HCT116 (cell line): Measurements from ENCODE around the gene CDH11. TPM values are rescaled to one million over a fixed set of nuclear protein-coding genes. Genes with fewer than 3 reads are reported as not detected.

ENCODE experiments used
- ATAC-seq: fragments of 200-7000 bp; cut with Tn5 transposase; 2 replicates; pipeline ENCODE4 v1.9.1; 2020; ENCODE audit warnings: mild to moderate bottlenecking, moderate library complexity
- BruUV-seq: library from RNA; stranded (reverse); fragments of 400-500 nt; replicated peaks from 2 replicates; lab custom pipeline; 2021; lab: Mats Ljungman, UMichigan
- CTCF ChIA-PET: fragments of 300-600 bp; sonication (Branson Sonifier 250); formaldehyde crosslinking; loops from one replicate; lab custom pipeline; 2021; ENCODE audit warnings: antibody characterized with exemption; lab: Charles Lee
- POLR2A ChIA-PET: fragments of 300-600, 350-600 bp; sonication (Branson Sonifier 250); formaldehyde crosslinking; loops from one replicate; lab custom pipeline; 2021; ENCODE audit warnings: antibody characterized with exemption; lab: Charles Lee
- RAD21 ChIA-PET, 2 experiments: fragments of 300-600 bp; sonication (Branson Sonifier 250); formaldehyde crosslinking; loops; one replicate each; lab custom pipeline; 2023; ENCODE audit warnings: low total read pairs in 2 of 2; ENCODE audit not compliant: uncharacterized antibody in 2 of 2, unreplicated experiment in 2 of 2, low non-redundant PET in 1 of 2; lab: Charles Lee
- DNase-seq: peaks from one replicate; pipeline ENCODE4 v3.0.0-alpha.2; 2010; ENCODE audit warnings: low read depth, low spot score
- H2AFZ ChIP-seq: fragments of 200-600 bp; shearing (Covaris generic), sonication (generic); 2 replicates; pipeline ENCODE4 v1.6.1; 2017; ENCODE audit warnings: low read depth, mixed run types, mixed read lengths, antibody characterized with exemption, low read length; ENCODE audit not compliant: poor library complexity, severe bottlenecking
- H3K27ac ChIP-seq: 2 replicates; pipeline ENCODE4 v1.5.1; 2012; ENCODE audit warnings: low read depth, low read length
- H3K27me3 ChIP-seq: fragments of 200-600 bp; sonication (generic); 2 replicates; pipeline ENCODE4 v1.6.1; 2016; ENCODE audit warnings: mixed run types, low read length, mixed read lengths; ENCODE audit not compliant: insufficient read depth
- H3K36me3 ChIP-seq, 2 experiments: fragments of 200-500 bp in 1 of 2; fragments of 200-600 bp in 1 of 2; sonication (Bioruptor generic) in 1 of 2; sonication (generic) in 1 of 2; 2 replicates each; pipeline versions ENCODE4 v1.5.1 to v1.6.1; 2014 to 2016; ENCODE audit warnings: low read length in 2 of 2, inconsistent platforms in 1 of 2, mixed read lengths in 1 of 2, mixed run types in 1 of 2; ENCODE audit not compliant: insufficient read depth in 2 of 2, control insufficient read depth in 1 of 2
- H3K4me1 ChIP-seq, 2 experiments: fragments of 200-600 bp in 1 of 2; sonication (generic) in 1 of 2; 2 replicates each; pipeline versions ENCODE4 v1.5.1 to v1.6.1; 2012 to 2017; ENCODE audit warnings: low read length in 2 of 2, inconsistent platforms in 1 of 2, mild to moderate bottlenecking in 1 of 2, mixed read lengths in 1 of 2, mixed run types in 1 of 2, moderate library complexity in 1 of 2; ENCODE audit not compliant: insufficient read depth in 2 of 2, control insufficient read depth in 1 of 2
- H3K4me2 ChIP-seq: fragments of 200-600 bp; sonication (generic); 2 replicates; pipeline ENCODE4 v1.6.1; 2017; ENCODE audit warnings: mixed run types, low read length, mixed read lengths
- H3K4me3 ChIP-seq, 2 experiments: fragments of 200-600 bp in 1 of 2; sonication (generic) in 1 of 2; replicated peaks in 1 of 2; 2 replicates each; pipeline ENCODE4 v1.5.1; 2011 to 2016; ENCODE audit warnings: low read length in 2 of 2, control low read depth in 1 of 2, low read depth in 1 of 2, mild to moderate bottlenecking in 1 of 2, mixed read lengths in 1 of 2, mixed run types in 1 of 2
- H3K79me2 ChIP-seq: fragments of 200-600 bp; sonication (generic); 2 replicates; pipeline ENCODE4 v1.6.1; 2017; ENCODE audit warnings: mild to moderate bottlenecking, mixed run types, low read length, moderate library complexity, mixed read lengths; ENCODE audit not compliant: insufficient read depth
- H3K9ac ChIP-seq: fragments of 200-600 bp; sonication (generic); 2 replicates; pipeline ENCODE4 v1.6.1; 2016; ENCODE audit warnings: low read length, mixed read lengths
- H3K9me2 ChIP-seq: fragments of 200-600 bp; sonication (generic), shearing (Covaris generic); 2 replicates; pipeline ENCODE4 v1.6.1; 2017; ENCODE audit warnings: mixed run types, mild to moderate bottlenecking, moderate library complexity; ENCODE audit not compliant: insufficient read depth
- H3K9me3 ChIP-seq, 2 experiments: fragments of 200-500 bp in 1 of 2; fragments of 200-600 bp in 1 of 2; sonication (Bioruptor generic) in 1 of 2; sonication (generic) in 1 of 2; 2 replicates each; pipeline ENCODE4 v1.6.1; 2014 to 2017; ENCODE audit warnings: low read length in 2 of 2, mixed read lengths in 2 of 2, inconsistent platforms in 1 of 2, low read depth in 1 of 2, mild to moderate bottlenecking in 1 of 2, mixed run types in 1 of 2, moderate library complexity in 1 of 2; ENCODE audit not compliant: control insufficient read depth in 1 of 2, insufficient read depth in 1 of 2
- H4K20me1 ChIP-seq: fragments of 200-600 bp; sonication (generic), shearing (Covaris generic); 2 replicates; pipeline ENCODE4 v1.6.1; 2017; ENCODE audit warnings: mixed run types, mild to moderate bottlenecking, moderate library complexity; ENCODE audit not compliant: insufficient read depth
- ATF3 ChIP-seq: IDR thresholded peaks from 2 replicates; pipeline ENCODE4 v1.6.1; 2012
- CEBPB ChIP-seq: IDR thresholded peaks from 2 replicates; pipeline ENCODE4 v1.6.1; 2012; ENCODE audit warnings: low read depth
- POLR2A ChIP-seq: IDR thresholded peaks from 2 replicates; pipeline ENCODE4 v1.7.0; 2011; ENCODE audit warnings: borderline replicate concordance; ENCODE audit not compliant: insufficient read depth, insufficient read length; ENCODE audit errors: extremely low read depth
- POLR2AphosphoS5 ChIP-seq: IDR thresholded peaks from 2 replicates; pipeline ENCODE4 v1.6.1; 2011; ENCODE audit warnings: mild to moderate bottlenecking, low read depth, low read length, moderate library complexity
- RAD21 ChIP-seq: IDR thresholded peaks from 2 replicates; pipeline ENCODE4 v1.6.1; 2012; ENCODE audit warnings: low read depth, mild to moderate bottlenecking
- SIN3A ChIP-seq: IDR thresholded peaks from 2 replicates; pipeline ENCODE4 v1.6.1; 2012; ENCODE audit warnings: low read depth
- SRF ChIP-seq: IDR thresholded peaks from 2 replicates; pipeline ENCODE4 v1.6.1; 2012; ENCODE audit warnings: low read depth
- YY1 ChIP-seq: IDR thresholded peaks from 2 replicates; pipeline ENCODE4 v1.6.1; 2011; ENCODE audit warnings: low read length, low read depth, moderate library complexity, mild to moderate bottlenecking; ENCODE audit not compliant: insufficient replicate concordance; ENCODE audit errors: extremely low read depth
- ZFX ChIP-seq: fragments of 450-650 bp; IDR thresholded peaks from 2 replicates; pipeline ENCODE4 v1.6.1; 2017
- intact Hi-C: fragments of 100-400 bp; cut with micrococcal nuclease; formaldehyde crosslinking; loops from 2 replicates; pipeline ENCODE4 v1.10.0; 2022
- total RNA-seq: library from RNA; stranded (reverse); gene quantifications from one replicate; pipeline ENCODE4 v1.2.1, GENCODE V29; 2021; ENCODE audit not compliant: unreplicated experiment

CDH11 gene
- total RNA-seq, 1 experiment from 2014 or later: 0.52 TPM

- H3K4me1 ChIP-seq: no peaks in the 10 kb centered on the region
- no peak overlapping the region for H2AFZ ChIP-seq
- no peaks in the 10 kb centered on the region for H4K20me1 ChIP-seq
- H3K9me3 ChIP-seq: no peaks in the 10 kb centered on the region; a peak in 1 of 4 replicates
- TF ChIP-seq RAD21: no peak
- TF ChIP-seq CEBPB: no peak
- TF ChIP-seq ATF3: no peak
- no peak for TF ChIP-seq POLR2A
- TF ChIP-seq POLR2AphosphoS5: no peak
- TF ChIP-seq ZFX: no peak
- no peak for TF ChIP-seq SIN3A
- no peak for TF ChIP-seq YY1
- TF ChIP-seq SRF: no peak
- BruUV-seq: no TSS peak
- ChIA-PET RAD21 (no interaction called here), POLR2A (no interaction called here), CTCF (no interaction called here)
- DNase-seq (no peak), ATAC-seq (no peak)
- H3K9ac ChIP-seq: no peak overlapping the region
- H3K4me2 ChIP-seq: no peak overlapping the region
- H3K27me3 ChIP-seq: no peaks in the 10 kb centered on the region
- no peak overlapping the region for H3K27ac ChIP-seq
- H3K4me3 ChIP-seq: no peak overlapping the region
- H3K36me3 ChIP-seq: no peaks in the 10 kb centered on the region
- intact Hi-C loops: loop anchor here (5.0 kb wide), 1 partner anchor 1758 kb away; no protein-coding TSS in a partner anchor
- H3K9me2 ChIP-seq: no peaks in the 10 kb centered on the region
- H3K79me2 ChIP-seq: no peaks in the 10 kb centered on the region
Measured at GRCh38 chr16:65119901-65120401, 1.9 kb downstream of the CDH11 start.

GRCh38 chr16:65119435-65119834 lies 2.4 kb downstream of the CDH11 start:
- ATAC-seq (no peak), DNase-seq (no peak)
- no peak for TF ChIP-seq SRF
- TF ChIP-seq YY1: no peak
- BruUV-seq: no TSS peak
- Histone ChIP-seq H4K20me1 (no peaks in the 10 kb centered on the region), H2AFZ (no peak overlapping the region), H3K79me2 (no peaks in the 10 kb centered on the region), H3K27me3 (no peaks in the 10 kb centered on the region), H3K36me3 (no peaks in the 10 kb centered on the region), H3K9me3 (peaks cover 0 to 4% of the 10 kb centered on the region in 2 experiments; a peak in 2 of 4 replicates), H3K9me2 (no peaks in the 10 kb centered on the region), H3K9ac (no peak overlapping the region), H3K4me2 (no peak overlapping the region), H3K4me3 (no peak overlapping the region), H3K4me1 (no peaks in the 10 kb centered on the region), H3K27ac (no peak overlapping the region)
- POLR2A ChIA-PET: no interaction called here
- intact Hi-C loops: loop anchor here (5.0 kb wide), 1 partner anchor 1757 kb away; no protein-coding TSS in a partner anchor
- RAD21 ChIA-PET: no interaction called here
- CTCF ChIA-PET: no interaction called here
